Prostate gland (tissue), 2 donors: ENCODE measurements around the gene ERAL1.

ENCODE experiments used
- POLR2A ChIP-seq: fragments of 450-650 bp; IDR thresholded peaks from one replicate; pipeline ENCODE4 v1.6.1; 2016; ENCODE audit warnings: antibody characterized with exemption, mild to moderate bottlenecking
- POLR2AphosphoS5 ChIP-seq: sonication (generic); formaldehyde crosslinking; IDR thresholded peaks from one replicate; pipeline ENCODE4 v1.6.1; 2017; ENCODE audit warnings: antibody characterized with exemption
- TF ChIP-seq, protein P1 (sequence below), 4 experiments: fragments of 200-600 bp in 2 of 4; fragments of 450-650 bp in 2 of 4; sonication (generic) in 2 of 4; IDR thresholded peaks; 1 replicate in 3 of 4; 2 replicates in 1 of 4; pipeline ENCODE4 v1.5.1; 2016 to 2019; ENCODE audit warnings: antibody characterized with exemption in 4 of 4, mild to moderate bottlenecking in 2 of 4, moderate library complexity in 2 of 4

DNA sequence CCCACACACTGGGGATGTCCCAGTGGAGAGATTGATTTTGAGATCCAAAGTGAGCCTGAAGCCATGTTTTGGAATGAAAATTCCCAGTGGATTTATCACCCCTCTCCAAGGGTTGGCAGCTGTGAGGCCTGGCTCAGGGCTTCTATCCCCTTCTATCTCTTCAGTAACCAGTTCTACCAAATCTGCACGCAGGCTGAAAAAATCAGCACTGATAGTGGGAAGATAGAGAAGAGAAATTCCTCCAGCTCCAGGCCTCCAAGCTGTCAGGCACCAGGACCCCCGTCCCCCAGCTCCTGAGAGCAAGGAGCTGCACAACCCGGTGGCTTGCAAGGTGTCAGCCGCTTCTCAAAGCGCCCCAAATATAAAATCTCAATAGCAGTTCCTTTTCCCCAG, 41.7 kb downstream of the ERAL1 start:
- TF ChIP-seq POLR2A (no peak), POLR2AphosphoS5 (no peak)
- TF ChIP-seq, protein P1, sequence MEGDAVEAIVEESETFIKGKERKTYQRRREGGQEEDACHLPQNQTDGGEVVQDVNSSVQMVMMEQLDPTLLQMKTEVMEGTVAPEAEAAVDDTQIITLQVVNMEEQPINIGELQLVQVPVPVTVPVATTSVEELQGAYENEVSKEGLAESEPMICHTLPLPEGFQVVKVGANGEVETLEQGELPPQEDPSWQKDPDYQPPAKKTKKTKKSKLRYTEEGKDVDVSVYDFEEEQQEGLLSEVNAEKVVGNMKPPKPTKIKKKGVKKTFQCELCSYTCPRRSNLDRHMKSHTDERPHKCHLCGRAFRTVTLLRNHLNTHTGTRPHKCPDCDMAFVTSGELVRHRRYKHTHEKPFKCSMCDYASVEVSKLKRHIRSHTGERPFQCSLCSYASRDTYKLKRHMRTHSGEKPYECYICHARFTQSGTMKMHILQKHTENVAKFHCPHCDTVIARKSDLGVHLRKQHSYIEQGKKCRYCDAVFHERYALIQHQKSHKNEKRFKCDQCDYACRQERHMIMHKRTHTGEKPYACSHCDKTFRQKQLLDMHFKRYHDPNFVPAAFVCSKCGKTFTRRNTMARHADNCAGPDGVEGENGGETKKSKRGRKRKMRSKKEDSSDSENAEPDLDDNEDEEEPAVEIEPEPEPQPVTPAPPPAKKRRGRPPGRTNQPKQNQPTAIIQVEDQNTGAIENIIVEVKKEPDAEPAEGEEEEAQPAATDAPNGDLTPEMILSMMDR (IDR thresholded peaks at IDR 0.05): no peak
